Measurements from ENCODE around the gene SNAPC5. TPM values are rescaled to one million over a fixed set of nuclear protein-coding genes. Genes with fewer than 3 reads are reported as not detected.

The SNAPC5 gene
- total and polyA plus RNA-seq, 2 of the 4 experiments (the other 2 are of a cell fraction) = 25.9 to 26.3 TPM

GRCh38 chr15:66535056-66535455 is 37.5 kb upstream of the SNAPC5 start:
- Histone ChIP-seq H3K9ac (ENCODE audit: low read depth, low read length) (no peak overlapping the region), H4K20me1 (ENCODE audit: insufficient read depth, low read length) (no peaks in the 10 kb centered on the region), H4K91ac (ENCODE audit: insufficient read depth, low read depth, low read length) (no peak overlapping the region), H4K5ac (ENCODE audit: low read depth, low read length) (no peak overlapping the region), H3K4me2 (ENCODE audit: low read depth, low read length) (no peak overlapping the region), H2BK15ac (ENCODE audit: low read depth, low read length) (no peak overlapping the region), H3K4ac (ENCODE audit: low read depth, low read length) (no peak overlapping the region), H2BK120ac (ENCODE audit: low read depth, low read length) (no peak overlapping the region), H2AK9ac (replicated peaks; ENCODE audit: low read depth, low read length, poor library complexity) (no peak overlapping the region), H3K9me1 (ENCODE audit: insufficient read depth, low read length) (no peaks in the 10 kb centered on the region; the same call in 1 of the 2 replicates), H3K14ac (replicated peaks; ENCODE audit: low read depth, low read length) (no peak overlapping the region), H3K27me3 (ENCODE audit: control insufficient read depth, insufficient read depth, low read length) (no peaks in the 10 kb centered on the region), H3K56ac (ENCODE audit: extremely low read depth, insufficient read depth, low read length) (no peak overlapping the region), H3K27ac (ENCODE audit: insufficient read depth, low read length) (no peak overlapping the region), H4K8ac (ENCODE audit: low read depth in 2 of 2, low read length in 2 of 2) (no peak overlapping the region), H3K4me1 (ENCODE audit: control insufficient read depth, insufficient read depth, low read length) (no peaks in the 10 kb centered on the region), H3K4me3 (ENCODE audit: insufficient read depth, low read depth, low read length) (no peak overlapping the region), H3K9me3 (ENCODE audit: control insufficient read depth, insufficient read depth, low read length) (no peaks in the 10 kb centered on the region), H3K18ac (ENCODE audit: low read depth, low read length) (no peak overlapping the region), H3K36me3 (ENCODE audit: control insufficient read depth, insufficient read depth, low read length) (0 out of 2 replicates have a peak, but pooled peaks cover 3% of the 10 kb centered on the region), H3K23ac (ENCODE audit: low read depth, low read length) (no peak overlapping the region), H2AFZ (replicated peaks; ENCODE audit: low read length, poor library complexity) (no peak overlapping the region), H3K79me1 (ENCODE audit: low read depth in 1 of 2, low read length in 2 of 2) (no peaks in the 10 kb centered on the region), H2AK5ac (ENCODE audit: low read depth, low read length) (no peak overlapping the region), H2BK20ac (ENCODE audit: low read depth, low read length) (no peak overlapping the region), H2BK5ac (ENCODE audit: low read depth, low read length, poor library complexity, severe bottlenecking) (no peak overlapping the region)
- dilution Hi-C loops (cut with HindIII; ENCODE audit: low sequenced_read_pairs, unreplicated experiment) = no loop called here
- in situ Hi-C loops (cut with MboI; ENCODE audit: low sequenced_read_pairs) = no loop called here
- WGBS, 2 experiments (ENCODE audit: extremely low coverage in 2 of 2, insufficient read length in 1 of 2) = 100% methylated on average over 6 of the region's 9 CpGs; no CpG with 5 or more reads in 1 of the 2 experiments
- POLR2A ChIA-PET (ENCODE audit: unreplicated experiment) = interaction anchor here (0.6 kb wide), 1 partner anchor 1345 kb away, joined by 4 read pairs; no protein-coding TSS in a partner anchor
- BruUV-seq (replicated peaks) = no TSS peak
- no peak for TF ChIP-seq RCOR1 (IDR thresholded peaks at IDR 0.05; ENCODE audit: insufficient replicate concordance, low read length)
- TF ChIP-seq MXI1 (IDR thresholded peaks at IDR 0.05; ENCODE audit: borderline replicate concordance, low read depth, low read length) = no peak
- no peak for TF ChIP-seq CEBPB (IDR thresholded peaks at IDR 0.05; ENCODE audit: low read depth, low read length)
- TF ChIP-seq MAZ (IDR thresholded peaks at IDR 0.05; ENCODE audit: borderline replicate concordance, low read depth, low read length) = no peak
- TF ChIP-seq USF2 (IDR thresholded peaks at IDR 0.05; ENCODE audit: low read depth, low read length) = no peak
- TF ChIP-seq CHD1 (IDR thresholded peaks at IDR 0.05; ENCODE audit: low read depth, low read length) = no peak
- no peak for TF ChIP-seq ELK1 (IDR thresholded peaks at IDR 0.05; ENCODE audit: borderline replicate concordance, low read depth, low read length)
- TF ChIP-seq MAFK (IDR thresholded peaks at IDR 0.05; ENCODE audit: low read depth, low read length) = no peak
- no peak for TF ChIP-seq RFX5 (IDR thresholded peaks at IDR 0.05; ENCODE audit: low read depth, low read length)
- intact Hi-C loops (cut with micrococcal nuclease) = no loop called here
- ATAC-seq (ENCODE audit: low read depth) = no peak
- CTCF ChIA-PET = no interaction called here
- no peak for DNase-seq

All from IMR-90 (cell line).